ENCODE measurements around the gene ATP6AP1.
"Not testable (repeated sequence)": the region's sequence is repeated elsewhere in the genome, so short reads cannot be mapped to it uniquely, and the experiment has no call there.

The ATP6AP1 gene

GRCh38 chrX:154399527-154400368 is 28.7 kb upstream of the ATP6AP1 start:
- no peak for DNase-seq (ENCODE audit: low read depth)

GRCh38 chrX:154400369-154400817 is 28.1 kb upstream of the ATP6AP1 start:
- DNase-seq (ENCODE audit: low read depth): not testable (repeated sequence)

GRCh38 chrX:154401045-154401799 is 27.3 kb upstream of the ATP6AP1 start:
- no peak for DNase-seq (ENCODE audit: low read depth)

GRCh38 chrX:154401918-154402621 is 26.4 kb upstream of the ATP6AP1 start:
- DNase-seq (ENCODE audit: low read depth): no peak

- no peak for DNase-seq (ENCODE audit: low read depth)
These were observed 25.8 kb upstream of the ATP6AP1 start for GRCh38 chrX:154402622-154403127.

- DNase-seq (ENCODE audit: low read depth): no peak
These were observed 25.3 kb upstream of the ATP6AP1 start for GRCh38 chrX:154403192-154403591.

GRCh38 chrX:154403858-154404257 is 24.6 kb upstream of the ATP6AP1 start:
- DNase-seq (ENCODE audit: low read depth): no peak

- DNase-seq (ENCODE audit: low read depth): no peak
These were observed 23.8 kb upstream of the ATP6AP1 start for GRCh38 chrX:154404625-154405192.

GRCh38 chrX:154408659-154409221 is 19.7 kb upstream of the ATP6AP1 start:
- DNase-seq (ENCODE audit: low read depth): no peak

- DNase-seq (ENCODE audit: low read depth): no peak
These were observed 19.1 kb upstream of the ATP6AP1 start, which contains the start of gene DNASE1L1 for GRCh38 chrX:154409222-154409871. Gene DNASE1L1, minus strand, starts transcription at chrX:154409254. Its CDS starts 3,686 bp downstream, at chrX:154405568.

- no peak for DNase-seq (ENCODE audit: low read depth)
These were observed 16.5 kb upstream of the ATP6AP1 start for GRCh38 chrX:154411981-154412340.

GRCh38 chrX:154412468-154412867 is 16.0 kb upstream of the ATP6AP1 start:
- no peak for DNase-seq (ENCODE audit: low read depth)

GRCh38 chrX:154413142-154413541 is 15.3 kb upstream of the ATP6AP1 start:
- DNase-seq (ENCODE audit: low read depth): no peak

GRCh38 chrX:154417157-154417556 is 11.3 kb upstream of the ATP6AP1 start:
- DNase-seq (ENCODE audit: low read depth): no peak

GRCh38 chrX:154419189-154419588 is 9.3 kb upstream of the ATP6AP1 start:
- no peak for DNase-seq (ENCODE audit: low read depth)

GRCh38 chrX:154419688-154420401 is 8.6 kb upstream of the ATP6AP1 start:
- DNase-seq (ENCODE audit: low read depth): no peak

- DNase-seq (ENCODE audit: low read depth): no peak
These were observed 8.1 kb upstream of the ATP6AP1 start for GRCh38 chrX:154420402-154420756.

- DNase-seq (ENCODE audit: low read depth): no peak
These were observed 1.3 kb upstream of the ATP6AP1 start for GRCh38 chrX:154426916-154427770.

- no peak for DNase-seq (ENCODE audit: low read depth)
These were observed 1.2 kb downstream of the ATP6AP1 start for GRCh38 chrX:154429711-154430110.

- DNase-seq (ENCODE audit: low read depth): no peak
These were observed 2.0 kb downstream of the ATP6AP1 start for GRCh38 chrX:154430479-154430878.

All from activated T-helper 1 cell treated with Interleukin-2 at 50 U/mL for 16 hours (primary cell).